Omental fat pad (tissue), 4 donors: ENCODE results near the gene IL13. TPM values are rescaled to one million over a fixed set of nuclear protein-coding genes. Genes with fewer than 3 reads are reported as not detected.

Source experiments
- ATAC-seq: fragments of 150-250 bp; one replicate; pipeline ENCODE4 v1.9.1; 2016; ENCODE audit warnings: mild to moderate bottlenecking, moderate library complexity; ENCODE audit not compliant: low FRiP score
- DNase-seq: peaks from one replicate; pipeline ENCODE4 v3.0.0-alpha.2; 2019; ENCODE audit warnings: low spot score
- total RNA-seq, 4 donors: library from RNA; depleted of rRNA; stranded (reverse); fragments of >200 nt; gene quantifications; one replicate each; pipeline ENCODE4 v1.1.0, GENCODE V29; 2016
- TF ChIP-seq, protein P1 (sequence below), 3 donors: fragments of 450-650 bp; IDR thresholded peaks; one replicate each; pipeline ENCODE4 v1.5.1; 2016 to 2017; ENCODE audit warnings: antibody characterized with exemption in 3 of 3, mild to moderate bottlenecking in 3 of 3, moderate library complexity in 2 of 3

Gene IL13
- total RNA-seq, 4 donors from 2014 or later = 0.24 to 1.1 TPM; not detected in 2

DNA sequence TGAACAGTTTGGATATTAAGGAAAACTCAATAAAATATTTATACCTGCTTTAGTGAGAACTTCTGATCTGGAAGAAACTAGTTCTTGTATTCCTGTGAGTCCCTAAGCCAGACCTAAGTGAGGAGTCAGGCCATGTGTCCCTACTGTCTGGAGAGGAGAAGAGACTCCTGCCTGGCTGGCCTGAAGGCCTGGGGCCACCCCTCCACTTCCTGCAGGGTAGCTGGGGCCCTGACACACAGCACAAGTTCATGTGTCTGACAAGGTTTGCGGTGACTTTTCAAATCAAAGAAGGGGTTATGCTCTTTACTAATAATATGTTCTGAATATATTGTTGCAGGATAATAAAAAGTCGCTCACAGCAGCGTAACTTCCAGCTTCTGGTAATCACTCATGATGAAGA is 16.1 kb upstream of the IL13 start:
- TF ChIP-seq, protein P1, sequence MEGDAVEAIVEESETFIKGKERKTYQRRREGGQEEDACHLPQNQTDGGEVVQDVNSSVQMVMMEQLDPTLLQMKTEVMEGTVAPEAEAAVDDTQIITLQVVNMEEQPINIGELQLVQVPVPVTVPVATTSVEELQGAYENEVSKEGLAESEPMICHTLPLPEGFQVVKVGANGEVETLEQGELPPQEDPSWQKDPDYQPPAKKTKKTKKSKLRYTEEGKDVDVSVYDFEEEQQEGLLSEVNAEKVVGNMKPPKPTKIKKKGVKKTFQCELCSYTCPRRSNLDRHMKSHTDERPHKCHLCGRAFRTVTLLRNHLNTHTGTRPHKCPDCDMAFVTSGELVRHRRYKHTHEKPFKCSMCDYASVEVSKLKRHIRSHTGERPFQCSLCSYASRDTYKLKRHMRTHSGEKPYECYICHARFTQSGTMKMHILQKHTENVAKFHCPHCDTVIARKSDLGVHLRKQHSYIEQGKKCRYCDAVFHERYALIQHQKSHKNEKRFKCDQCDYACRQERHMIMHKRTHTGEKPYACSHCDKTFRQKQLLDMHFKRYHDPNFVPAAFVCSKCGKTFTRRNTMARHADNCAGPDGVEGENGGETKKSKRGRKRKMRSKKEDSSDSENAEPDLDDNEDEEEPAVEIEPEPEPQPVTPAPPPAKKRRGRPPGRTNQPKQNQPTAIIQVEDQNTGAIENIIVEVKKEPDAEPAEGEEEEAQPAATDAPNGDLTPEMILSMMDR (IDR thresholded peaks at IDR 0.05) = no peak
- no peak for DNase-seq
- no peak for ATAC-seq

DNA sequence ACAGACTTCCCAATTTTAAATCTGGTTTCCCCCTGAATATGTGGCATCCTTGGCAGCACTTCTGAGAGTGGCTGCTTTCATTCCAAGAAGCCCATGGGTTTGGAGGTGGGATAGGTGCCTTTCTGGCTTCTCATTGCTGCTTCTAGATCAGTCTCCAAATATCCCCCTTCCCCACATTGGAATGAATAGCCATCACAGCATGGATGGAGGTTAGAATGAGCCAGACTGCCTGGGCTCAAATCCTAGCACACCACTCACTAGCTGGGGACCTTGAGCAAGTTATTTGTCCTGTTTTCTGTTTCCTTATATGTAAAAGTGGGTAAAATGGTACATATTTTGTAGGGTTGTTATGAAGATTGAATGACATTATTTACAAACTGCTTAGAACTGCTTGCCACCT is 13.8 kb upstream of the IL13 start:
- DNase-seq = no peak
- TF ChIP-seq, protein P1 (IDR thresholded peaks at IDR 0.05) = no peak
- ATAC-seq = no peak

DNA sequence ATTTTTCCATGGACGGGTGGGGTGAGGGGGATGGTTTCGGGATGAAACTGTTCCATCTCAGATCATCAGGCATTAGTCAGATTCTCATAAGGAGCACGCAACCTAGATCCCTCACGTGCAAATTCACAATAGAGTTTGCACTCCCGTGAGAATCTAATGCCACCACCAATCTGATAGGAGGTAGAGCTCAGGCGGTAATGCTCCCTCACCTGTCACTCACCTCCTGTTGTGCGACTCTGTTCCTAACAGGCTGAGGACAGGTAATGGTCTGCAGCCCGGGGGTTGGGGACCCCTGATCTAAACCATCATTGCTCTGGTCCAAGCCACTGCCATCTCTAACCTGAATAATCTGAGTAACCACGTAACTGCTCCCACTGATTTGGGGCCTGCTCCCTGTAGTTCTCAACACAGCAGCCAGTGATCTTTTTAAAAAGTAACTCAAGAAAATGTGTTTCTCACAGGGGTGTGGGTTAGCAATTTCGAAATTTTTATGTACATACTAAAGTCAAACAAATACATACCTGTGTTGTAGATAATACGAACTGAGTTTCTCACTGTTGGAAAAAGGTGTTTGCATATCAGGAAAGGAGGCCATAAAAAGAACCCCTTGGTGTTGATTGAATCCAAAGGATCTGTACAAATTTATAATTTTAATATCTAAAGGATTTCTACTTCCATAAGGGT is 11.2 kb upstream of the IL13 start:
- TF ChIP-seq, protein P1 (IDR thresholded peaks at IDR 0.05) = no peak
- ATAC-seq = no peak
- no peak for DNase-seq

DNA sequence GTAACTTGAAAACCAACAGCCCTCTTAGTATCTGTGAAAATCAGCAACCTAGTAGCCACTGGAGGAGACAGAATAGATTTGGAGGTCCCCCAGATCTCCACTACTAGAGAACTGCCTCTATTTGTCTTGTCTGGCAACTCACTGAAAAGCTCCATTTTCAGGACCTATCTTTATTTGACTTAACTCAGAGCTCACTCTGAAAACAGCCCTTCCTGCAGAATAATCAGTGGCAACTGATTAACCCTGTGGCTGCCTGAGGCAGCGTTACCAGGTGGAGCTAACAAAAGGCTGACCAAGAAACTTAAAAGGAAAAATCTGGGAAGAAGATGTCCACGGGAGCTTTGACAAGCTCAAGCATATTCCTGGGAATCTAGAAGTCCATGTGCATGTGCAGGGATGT is 10.5 kb upstream of the IL13 start:
- TF ChIP-seq, protein P1 (IDR thresholded peaks at IDR 0.05) = no peak
- ATAC-seq (no peak), DNase-seq (no peak)

DNA sequence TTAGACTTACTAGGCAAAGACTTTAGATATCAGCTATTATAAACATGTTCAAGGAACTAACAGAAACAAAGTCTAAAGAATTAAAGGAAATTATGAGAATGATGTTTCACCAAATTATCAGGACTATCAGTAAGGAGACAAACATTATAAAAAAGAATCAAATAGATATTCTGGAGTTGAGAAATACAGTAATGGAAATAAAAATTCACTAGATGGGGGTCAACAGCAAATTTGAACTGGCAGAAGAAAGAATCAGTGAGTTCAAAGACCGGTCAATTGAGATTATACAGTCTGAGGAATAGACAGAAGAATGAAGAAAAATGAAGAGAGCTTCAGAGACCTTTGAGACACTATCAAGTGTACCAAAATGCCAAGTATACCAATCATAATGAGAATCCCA is 9.6 kb upstream of the IL13 start:
- DNase-seq = no peak
- TF ChIP-seq, protein P1 (IDR thresholded peaks at IDR 0.05) = no peak
- no peak for ATAC-seq

DNA sequence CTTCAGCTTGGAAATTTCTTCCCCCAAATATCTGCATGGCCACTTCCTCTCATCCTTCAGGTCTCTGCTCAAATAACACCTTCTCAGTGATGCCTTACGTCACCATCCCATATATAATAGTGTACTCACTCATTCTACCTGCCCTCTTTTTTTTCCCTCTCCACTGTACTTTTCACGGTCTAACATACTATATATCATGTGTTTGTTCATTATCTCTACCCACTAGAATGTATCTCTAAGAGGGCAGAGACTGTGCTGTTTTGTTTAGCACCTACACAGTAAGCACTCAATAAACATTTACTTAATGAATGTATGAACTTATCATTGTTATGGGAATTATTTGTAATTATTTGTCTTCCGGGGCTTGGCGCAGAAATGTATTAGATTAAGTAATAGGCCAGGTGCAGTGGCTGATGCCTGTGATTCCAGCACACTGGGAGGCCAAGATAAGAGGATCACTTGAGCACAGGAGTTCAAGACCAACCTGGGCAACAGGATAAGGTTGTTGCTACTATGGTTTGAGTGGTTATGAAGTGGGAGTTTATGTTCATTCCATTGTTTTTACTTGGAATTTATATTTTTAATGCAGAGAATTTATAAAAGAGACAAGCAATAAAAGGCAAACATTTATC is 6.0 kb upstream of the IL13 start:
- TF ChIP-seq, protein P1 (IDR thresholded peaks at IDR 0.05) = no peak
- DNase-seq (no peak), ATAC-seq (no peak)

DNA sequence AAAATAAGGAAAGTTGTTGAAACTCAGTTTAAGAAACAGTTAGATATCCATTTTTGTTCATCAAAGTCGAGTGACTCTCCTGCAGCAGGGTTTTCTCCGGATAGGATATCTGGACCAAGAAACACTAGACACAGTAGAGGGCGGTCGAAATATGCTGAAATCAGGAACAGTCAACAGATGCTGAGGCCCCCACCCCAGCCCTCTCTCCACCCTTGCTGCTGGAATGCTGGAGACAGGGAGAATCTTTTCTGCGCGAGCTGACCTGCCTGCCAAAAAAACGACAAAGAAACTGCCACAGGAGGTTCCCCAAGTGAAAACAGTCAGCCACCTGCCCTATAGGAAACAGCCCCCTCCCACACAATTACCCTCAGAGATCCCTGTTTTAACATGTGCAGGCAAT is 4.3 kb upstream of the IL13 start:
- TF ChIP-seq, protein P1 (IDR thresholded peaks at IDR 0.05) = no peak
- ATAC-seq (no peak), DNase-seq (no peak)
